NCI-H446 (cell line): ENCODE data around the gene CNTRL.

ENCODE experiments used
- DNase-seq, 2 experiments: peaks; one replicate each; lab custom pipeline; 2025; lab: John Stamatoyannopoulos, UW

The CNTRL gene

DNA sequence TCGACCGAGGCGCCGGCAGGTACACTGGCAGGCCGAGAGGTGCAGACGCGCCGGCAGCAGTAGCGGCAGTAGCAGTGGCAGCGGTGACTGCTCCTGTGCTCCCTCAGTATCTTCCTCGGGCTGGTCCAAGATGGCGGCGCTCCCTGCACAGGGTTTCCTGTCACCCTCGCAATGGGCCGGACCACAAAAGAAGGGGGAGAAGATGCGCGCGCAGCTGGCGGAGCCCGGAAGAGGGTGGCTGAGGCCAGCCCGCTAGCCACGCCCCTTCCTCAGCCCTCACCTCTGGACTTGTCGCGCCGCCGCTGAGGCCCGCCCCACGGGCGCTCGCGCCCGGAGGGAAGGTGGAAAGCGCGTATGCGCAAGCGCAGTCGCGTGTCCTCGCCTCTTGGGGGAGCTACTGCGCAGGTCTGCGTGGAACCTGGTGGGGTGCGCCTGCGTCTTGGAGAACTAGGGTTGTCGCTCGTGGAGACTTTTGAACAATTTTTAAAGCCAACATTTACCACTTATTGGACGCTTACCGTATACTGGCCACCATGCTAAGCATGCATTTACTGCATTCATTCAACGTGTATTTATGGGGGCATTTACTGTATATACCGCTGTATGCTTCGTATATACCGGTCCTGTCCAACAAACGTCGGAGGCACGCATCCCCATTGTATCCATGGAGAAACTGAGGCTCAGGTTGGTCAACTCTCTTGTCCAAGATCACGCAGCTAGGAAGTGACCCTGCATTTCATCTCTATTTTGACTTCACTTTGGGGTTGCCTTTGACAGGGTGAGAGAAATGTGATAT, 127.2 kb downstream of the CNTRL start, which contains the start of gene RAB14:
Gene RAB14, minus strand, starts transcription at position 132 of the 796 bp plus-strand sequence. CDS start 8,457 bp downstream, outside the sequence.
- DNase-seq: peak; percentile 90 to 96

DNA sequence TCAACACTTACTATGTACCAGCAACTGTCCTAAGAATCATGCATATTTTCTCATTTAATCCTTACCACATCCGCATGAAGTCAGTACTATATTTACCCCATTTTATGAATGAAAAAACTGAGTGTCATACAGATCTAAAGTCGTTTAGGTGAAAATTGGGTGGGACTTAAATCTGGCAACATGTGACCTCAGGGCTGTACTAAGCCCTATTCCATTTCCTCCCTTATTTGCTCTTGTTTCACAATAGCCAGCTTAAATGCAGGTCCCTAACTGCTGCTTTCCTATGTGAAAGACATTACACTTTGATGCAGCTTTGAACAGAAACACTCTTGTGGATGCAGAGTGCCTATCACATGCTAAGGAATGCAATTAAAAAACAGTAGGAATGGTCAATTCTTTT, 129.4 kb downstream of the CNTRL start:
- DNase-seq: no peak

DNA sequence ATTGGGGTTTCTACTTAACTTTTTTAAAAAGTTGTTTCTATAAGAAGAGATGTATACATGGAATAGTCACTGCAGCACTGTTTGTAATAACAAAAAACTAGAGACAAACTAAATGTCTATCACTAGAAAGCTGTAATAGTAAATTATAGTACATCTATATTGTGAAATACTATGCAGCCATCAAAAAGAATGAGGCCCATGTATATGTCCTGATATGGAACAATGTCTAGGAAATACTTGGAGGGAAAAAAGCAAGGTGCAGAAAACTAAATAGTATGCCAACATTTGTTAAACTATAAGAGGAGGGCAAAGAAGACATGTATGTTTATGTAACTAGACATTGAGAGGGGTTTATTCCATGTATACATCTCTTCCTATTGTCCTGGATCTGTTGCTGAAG, 129.9 kb downstream of the CNTRL start:
- DNase-seq: no peak

DNA sequence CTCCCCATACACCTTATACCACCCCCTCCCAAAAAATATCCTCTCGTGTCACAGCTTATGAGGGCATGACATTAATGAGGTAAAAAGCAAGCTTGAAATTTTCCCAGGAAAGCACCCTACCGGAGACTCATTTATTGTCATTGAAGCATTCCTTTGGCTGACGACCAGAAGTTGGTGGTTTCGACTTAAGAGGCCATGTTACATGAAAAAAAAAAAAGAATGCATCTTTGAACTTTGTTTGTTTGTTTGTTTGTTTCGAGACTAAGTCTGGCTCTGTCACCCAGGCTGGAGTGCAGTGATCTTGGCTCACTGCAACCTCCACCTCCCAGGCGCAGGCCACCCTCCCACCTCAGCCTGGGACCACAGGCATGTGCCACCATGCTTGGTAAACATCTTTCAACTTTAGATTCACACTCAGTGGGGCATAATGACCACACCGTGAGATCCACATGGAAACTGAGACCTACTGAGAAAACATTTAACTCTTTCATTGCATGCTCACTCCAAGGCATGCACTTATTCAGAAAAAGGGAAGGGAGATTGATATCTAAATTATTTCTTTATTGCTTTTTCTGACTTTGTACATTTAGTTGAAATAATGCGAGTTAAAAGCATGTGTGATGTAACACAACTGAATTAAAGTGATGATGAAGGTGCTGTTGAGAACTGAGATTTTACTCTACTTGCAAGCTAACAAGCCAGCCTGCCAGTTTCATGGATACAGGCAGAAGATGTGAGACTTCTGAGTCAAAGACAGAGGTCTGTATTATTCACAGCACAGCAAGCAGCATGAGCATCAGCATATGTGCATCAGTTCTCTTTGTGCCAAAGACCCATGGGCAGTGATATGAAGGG, 132.0 kb downstream of the CNTRL start:
- no peak for DNase-seq

DNA sequence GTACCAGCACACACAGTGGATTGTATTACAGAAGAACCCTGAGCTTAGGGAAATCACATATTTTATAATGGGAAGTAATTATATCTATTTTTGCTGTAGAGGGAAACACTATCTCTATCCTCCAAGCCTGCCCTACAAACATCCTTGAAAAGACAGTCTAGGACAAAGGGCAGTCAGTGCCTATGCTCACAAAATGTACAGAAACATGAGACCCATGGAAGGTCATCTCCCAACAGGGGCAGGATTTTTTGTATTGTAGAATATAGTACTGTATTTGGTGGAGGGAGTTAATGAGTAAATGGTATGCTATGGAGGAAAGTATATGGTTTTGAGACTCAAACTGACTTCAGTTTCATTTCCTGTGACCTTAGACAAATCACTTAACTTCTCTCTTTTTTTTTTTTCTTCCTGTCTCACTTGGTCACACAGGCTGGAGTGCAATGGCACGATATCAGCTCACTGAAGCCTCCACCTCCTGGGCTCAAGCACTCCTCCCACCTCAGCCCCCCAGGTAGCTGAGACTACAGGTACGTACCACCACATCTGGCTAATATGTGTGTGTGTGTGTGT, 132.7 kb downstream of the CNTRL start:
- DNase-seq: no peak

DNA sequence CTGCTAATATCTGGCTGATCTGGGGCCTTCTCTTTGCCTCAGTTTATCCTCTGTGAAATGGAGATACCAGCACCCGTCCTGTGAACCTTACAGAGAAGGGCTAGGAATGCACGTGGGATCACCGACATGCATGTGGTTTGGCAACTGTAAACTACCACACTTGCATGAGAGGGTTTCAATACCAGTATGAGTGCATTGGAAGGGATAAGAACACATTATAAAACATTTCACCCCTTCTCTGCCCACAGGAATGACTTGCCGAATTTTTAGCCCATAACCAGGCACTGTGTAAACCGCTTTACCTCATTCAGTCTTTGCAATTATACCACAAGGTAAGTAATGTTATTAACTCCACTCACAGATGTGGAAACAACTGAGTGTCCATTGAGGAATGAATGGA, 135.8 kb downstream of the CNTRL start:
- no peak for DNase-seq

DNA sequence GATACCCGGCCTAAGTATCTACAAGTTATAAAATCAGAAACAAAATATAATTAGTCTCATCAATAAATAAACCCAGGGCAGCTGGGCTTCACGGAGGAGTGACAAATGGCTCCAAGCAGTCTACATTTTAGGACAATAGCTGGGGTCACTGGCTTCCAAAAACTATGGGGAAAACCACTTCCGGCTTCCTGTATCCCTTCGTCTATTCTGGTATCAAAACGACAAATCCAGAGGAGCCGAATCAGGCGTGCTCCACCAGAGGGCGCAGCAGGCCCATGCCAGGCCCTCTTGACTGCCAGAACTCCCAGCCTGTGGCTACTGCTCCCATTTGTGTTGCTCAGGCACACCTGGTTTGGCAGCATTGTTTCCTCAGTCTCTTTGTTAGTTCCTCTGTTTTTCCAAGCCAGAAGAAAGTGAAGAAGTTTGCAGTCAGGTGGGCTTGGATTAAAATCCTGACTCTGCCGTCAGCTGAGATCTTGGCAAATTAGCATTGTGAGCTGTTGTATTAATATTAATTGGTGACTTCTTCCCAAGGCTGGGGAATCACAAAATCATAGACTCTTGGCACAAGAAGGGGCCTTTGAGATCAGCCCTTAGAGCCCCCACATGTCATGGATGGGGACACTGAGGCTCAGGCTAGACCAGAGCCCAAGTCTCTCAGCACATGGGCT, 138.5 kb downstream of the CNTRL start:
- peak; percentile 42 to 82 for DNase-seq

DNA sequence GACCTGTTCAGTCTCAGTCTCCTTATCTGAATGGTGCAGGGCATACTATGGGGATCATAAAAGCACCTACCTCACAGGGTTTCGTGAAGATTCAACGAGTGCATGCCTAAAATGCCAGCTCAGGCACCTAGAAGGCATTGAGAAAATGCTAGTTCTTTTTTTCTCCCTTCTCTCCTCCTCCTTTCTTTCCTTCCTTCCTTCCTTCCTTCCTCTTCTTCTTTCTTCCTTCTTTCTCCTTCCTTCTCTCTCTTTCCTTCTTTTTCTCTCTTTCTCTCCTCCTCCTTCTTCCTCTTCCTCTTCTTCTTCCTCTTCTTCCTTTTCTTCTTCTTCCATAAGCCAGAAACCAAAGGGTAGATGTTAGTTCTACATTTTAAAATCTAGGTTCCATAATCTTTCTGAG, 139.2 kb downstream of the CNTRL start:
- DNase-seq: no peak

DNA sequence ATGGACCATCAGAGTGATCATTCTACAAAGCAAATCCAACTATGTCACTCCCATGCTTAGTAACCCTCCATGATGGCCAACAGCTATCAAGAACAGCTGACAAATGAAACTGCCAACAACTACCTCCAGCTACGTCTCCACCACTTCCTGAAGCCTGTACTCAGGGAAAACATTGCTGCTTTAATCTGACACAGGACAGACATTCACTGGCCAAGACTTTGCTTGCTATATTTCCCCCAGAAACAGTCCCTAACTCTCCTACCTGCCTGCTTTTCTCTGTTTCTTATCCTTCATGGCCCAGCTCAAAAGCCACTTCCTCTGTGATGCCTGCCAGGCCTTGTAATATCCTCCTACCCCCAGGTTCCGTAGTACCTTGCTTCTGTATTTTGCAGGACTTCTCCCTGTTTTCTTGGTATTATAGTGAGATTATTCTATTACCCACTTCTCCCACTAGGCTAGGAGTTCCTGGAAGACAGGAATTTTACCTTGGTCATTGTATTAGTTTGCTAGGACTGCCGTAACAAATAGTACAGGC, 141.6 kb downstream of the CNTRL start:
- no peak for DNase-seq

DNA sequence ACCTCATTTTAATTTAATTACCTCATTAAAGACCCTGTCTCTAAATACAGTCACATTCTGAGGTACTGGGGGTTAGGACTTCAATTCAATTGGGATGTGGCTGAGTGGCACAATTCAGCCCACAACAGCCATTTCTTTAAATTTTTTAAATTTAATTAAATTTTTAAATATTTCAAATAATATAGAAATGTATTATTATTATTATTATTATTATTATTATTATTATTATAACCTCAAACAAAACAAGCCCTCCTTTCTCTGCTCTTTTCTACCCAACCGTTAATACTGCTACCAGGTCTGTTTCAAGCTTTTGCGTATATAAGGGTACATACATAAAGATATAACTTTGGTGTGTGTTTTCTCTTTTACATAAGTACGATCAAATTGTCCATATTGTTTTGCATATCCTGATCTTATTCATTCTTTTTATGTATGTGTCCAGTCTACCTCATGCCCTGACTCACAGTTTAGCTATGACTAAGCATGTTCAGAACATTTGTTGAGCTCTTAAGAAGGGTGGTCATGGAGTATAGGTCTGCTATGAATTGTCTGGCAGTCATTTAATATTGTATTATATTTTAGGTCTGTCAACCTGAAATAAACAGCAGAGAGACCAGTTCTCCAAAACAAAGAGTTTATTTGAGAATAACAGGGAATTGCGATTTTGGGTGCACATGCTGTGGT, 143.0 kb downstream of the CNTRL start:
- DNase-seq: no peak

DNA sequence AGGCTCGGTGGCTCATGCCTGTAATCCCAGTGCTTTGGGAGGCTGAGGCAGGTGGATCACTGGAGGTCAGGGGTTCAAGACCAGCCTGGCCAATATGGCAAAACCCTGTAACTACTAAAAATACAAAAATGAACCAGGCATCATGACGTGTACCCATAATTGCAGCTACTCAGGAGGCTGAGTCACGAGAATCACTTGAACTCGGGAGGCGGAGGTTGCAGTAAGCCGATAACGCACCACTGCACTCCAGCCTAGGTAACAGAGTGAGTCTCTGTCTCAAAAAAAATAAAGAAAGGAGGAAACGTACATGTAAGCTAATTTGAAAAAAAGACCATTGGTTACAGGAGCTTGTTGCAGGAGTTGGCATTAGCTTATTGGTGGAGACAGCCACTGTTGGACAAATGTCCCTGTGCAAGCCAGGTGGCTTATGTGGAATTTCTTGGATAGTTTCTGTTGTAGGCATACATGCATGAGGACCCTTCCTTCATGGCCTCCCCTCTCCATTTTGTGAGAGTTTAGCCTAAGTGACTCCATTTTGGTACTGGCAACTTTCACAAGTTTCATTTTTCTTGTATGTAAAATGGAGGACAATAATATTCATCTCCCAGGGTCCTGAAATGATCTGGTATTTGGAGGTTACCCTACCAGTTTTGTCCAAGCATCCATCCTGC, 143.7 kb downstream of the CNTRL start:
- DNase-seq: no peak

DNA sequence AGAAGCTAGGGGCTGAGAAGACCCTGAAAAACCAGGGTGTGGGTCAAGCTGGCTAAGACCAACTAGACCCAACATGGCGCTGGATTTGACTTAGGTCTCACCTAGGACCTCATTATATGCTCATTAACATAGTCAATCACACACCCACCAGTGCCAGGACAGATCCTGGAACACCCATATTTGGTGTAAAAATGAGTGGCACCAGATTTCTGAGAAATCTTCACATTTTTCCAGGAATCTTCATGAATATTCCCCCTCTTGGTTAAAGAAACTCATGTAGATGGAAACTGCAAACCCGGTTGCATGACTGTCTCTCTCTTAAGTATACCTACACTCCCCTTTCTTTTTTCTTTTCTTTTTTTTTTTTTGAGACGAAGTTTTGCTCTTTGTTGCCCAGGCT, 144.8 kb downstream of the CNTRL start:
- DNase-seq: no peak

DNA sequence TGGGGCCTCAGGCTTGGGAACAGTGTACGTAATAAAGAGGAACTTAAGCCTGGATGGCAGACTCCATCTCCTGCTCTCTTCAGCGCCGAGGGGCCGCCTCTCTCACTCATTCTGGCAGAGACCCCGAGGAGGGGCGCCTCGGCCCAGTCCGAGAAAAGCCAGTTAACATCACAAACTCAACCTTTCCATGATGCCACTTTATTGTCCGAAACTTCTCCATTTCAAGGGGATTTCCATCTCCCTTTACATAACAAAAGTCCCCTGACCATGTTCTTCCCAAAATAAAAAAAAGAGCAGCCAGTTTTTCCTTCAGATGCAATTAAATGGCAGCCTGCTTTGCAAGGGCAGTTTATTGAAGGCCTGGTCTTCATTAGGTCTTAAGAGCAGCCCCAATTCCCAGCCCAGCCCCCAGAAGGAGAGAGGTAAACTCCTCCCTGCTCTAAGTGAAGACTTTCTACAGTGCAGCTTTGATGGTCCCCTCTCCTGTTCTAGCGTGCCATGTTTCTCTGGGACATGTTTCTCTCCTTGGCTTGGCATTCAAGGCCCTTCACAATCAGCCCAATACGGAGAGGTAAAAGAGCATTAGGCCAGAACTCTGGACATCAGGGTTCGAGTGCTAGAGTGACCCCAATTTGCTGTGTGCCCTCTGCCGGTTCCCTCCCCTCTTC, 146.4 kb downstream of the CNTRL start:
- DNase-seq: no peak

DNA sequence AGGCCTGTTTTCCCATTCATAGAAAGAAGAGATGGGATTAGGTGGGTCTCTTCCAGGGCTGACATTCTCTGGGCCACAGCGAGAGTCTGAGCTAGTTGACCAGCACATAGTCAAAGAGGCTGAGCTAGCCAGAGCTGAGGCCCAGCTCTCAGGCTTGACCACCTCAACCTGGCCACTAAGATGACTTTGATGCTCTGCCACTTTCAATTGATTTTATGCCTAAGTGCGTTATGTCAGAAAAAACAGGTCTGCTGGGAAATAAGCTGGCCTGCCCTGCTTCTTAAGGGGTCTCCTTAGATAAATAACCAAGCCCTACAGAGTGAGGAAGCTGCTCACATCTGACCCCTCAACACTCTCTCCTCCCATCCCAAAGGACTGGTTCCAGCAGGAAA, 146.9 kb downstream of the CNTRL start:
- DNase-seq: no peak

DNA sequence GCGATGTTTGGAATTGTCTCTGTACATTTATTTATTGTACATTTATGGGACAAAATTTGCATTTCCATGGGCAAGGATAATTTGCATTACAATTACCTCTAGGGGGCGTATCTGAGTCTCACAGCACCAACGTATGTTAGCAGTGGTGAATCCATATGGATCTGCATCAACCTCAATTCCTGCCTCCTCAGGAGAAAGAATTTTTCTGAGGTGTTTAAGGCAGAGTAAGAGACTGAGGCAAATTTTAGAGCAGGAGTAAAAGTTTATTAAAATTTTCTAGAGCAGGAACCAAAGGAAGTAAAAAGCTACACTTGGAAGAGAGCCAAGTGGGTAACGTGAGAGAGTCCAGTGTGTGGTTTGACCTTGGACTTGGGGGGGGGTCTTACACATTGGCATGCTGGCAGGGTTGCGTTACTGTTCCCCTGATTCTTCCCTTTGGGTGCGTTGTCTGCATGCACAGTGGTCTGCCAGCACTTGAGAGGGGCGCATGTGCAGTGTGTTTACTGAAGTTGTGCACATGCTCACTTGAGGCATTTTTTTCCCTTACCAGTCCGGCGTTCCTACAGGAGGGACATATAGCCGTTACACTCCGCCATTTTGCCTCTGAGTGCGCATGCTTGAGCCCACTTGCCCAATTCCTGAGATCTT, 147.9 kb downstream of the CNTRL start:
- peak in 1 of 2 experiments; percentile 55 for DNase-seq

DNA sequence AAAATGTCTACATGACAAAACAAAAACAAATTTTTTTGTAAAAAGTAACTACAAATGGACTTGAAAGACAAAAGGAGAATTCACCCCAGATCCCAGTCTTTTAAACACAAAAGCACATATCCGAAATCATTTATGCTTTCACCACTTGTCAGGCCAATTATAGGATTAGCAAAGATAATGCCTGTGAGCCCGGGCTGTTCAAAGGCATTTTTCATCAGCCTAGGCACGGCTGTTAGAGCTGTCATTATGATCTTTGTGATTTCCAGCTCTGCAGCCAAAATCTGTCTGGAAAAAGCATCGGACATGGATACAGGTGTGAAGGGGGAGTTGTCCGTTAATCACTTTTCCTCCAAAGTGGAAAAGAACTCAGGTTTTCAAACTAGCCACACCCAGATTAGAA, 150.5 kb downstream of the CNTRL start:
- no peak for DNase-seq

DNA sequence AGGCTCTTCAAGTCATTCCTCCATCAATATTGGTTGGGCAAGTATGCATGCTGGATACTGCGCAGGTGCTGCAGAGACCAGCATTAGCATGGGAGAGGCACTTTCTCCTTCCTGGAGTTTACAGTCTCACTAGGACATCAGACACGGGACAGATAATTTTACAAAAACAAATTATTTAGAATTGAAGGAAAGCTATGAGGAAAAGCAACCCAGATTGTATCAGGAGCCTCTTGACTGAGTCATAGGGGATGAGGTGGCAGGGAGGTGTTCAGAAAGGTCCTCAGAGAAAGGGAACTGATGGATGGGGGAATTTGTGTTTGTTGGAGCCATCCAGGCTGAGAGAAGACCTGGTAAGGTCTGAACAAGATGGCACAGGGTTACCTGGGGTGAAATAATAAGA, 151.4 kb downstream of the CNTRL start:
- no peak for DNase-seq
